HepG2 (cell line): ENCODE measurements around the gene ANKRD6. TPM values are rescaled to one million over a fixed set of nuclear protein-coding genes. Genes with fewer than 3 reads are reported as not detected.

Experiments
- ATAC-seq: fragments of 200-7000 bp; cut with Tn5 transposase; 3 replicates; pipeline ENCODE4 v1.9.1; 2020; ENCODE audit warnings: mild to moderate bottlenecking, moderate library complexity
- BruUV-seq: library from RNA; stranded (reverse); fragments of 400-500 nt; replicated peaks from 2 replicates; lab custom pipeline; 2021; lab: Mats Ljungman, UMichigan
- CTCF ChIA-PET: fragments of 300-600 bp; formaldehyde crosslinking; extraction: SDS; loops from one replicate; lab custom pipeline; 2021; ENCODE audit warnings: low total read pairs, inconsistent platforms, low intra/inter-chr PET ratio; lab: Yijun Ruan, JAX
- POLR2A ChIA-PET: fragments of 350-600 bp; sonication (Branson Sonifier 250); formaldehyde crosslinking; loops from one replicate; lab custom pipeline; 2020; ENCODE audit warnings: antibody characterized with exemption, inconsistent platforms; lab: Yijun Ruan, JAX
- DNase-seq: peaks from one replicate; pipeline ENCODE4 v3.0.0-alpha.2; 2015; ENCODE audit warnings: low spot score
- FAIRE-seq: peaks from 3 replicates; lab custom pipeline; 2011; peaks lifted over from hg19 to GRCh38; lab: Jason Lieb, UNC
- H2AFZ ChIP-seq: one replicate; pipeline ENCODE4 v1.6.1; 2011; ENCODE audit warnings: low read length, inconsistent platforms
- H3K27ac ChIP-seq: fragments of 300-600 bp; 3 replicates; pipeline ENCODE4 v1.8.0; 2011; ENCODE audit warnings: mixed run types, mild to moderate bottlenecking, mixed read lengths, low read length, inconsistent platforms; ENCODE audit not compliant: insufficient read depth; ENCODE audit errors: extremely low read length
- H3K27me3 ChIP-seq, 2 experiments: fragments of 200-600 bp in 1 of 2; 2 replicates in 1 of 2; 3 replicates in 1 of 2; pipeline versions ENCODE4 v1.6.0 to v1.8.0; 2011; ENCODE audit warnings: low read length in 2 of 2, mild to moderate bottlenecking in 2 of 2, moderate library complexity in 2 of 2, inconsistent platforms in 1 of 2; ENCODE audit not compliant: insufficient read depth in 2 of 2, control insufficient read depth in 1 of 2
- H3K36me3 ChIP-seq, 2 experiments: fragments of 200-600 bp in 1 of 2; replicated peaks in 1 of 2; 2 replicates in 1 of 2; 3 replicates in 1 of 2; pipeline versions ENCODE4 v1.5.1 to v1.8.0; 2011; ENCODE audit warnings: low read length in 2 of 2, inconsistent platforms in 1 of 2; ENCODE audit not compliant: insufficient read depth in 2 of 2, control insufficient read depth in 1 of 2
- H3K4me1 ChIP-seq: 2 replicates; pipeline ENCODE4 v1.5.1; 2012; ENCODE audit warnings: low read length, inconsistent platforms; ENCODE audit not compliant: insufficient read depth
- H3K4me2 ChIP-seq: 2 replicates; pipeline ENCODE4 v1.6.0; 2011; ENCODE audit warnings: low read depth, low read length, inconsistent platforms
- H3K4me3 ChIP-seq, 3 experiments: fragments of 200-600 bp in 1 of 3; sonication (generic), shearing (Covaris generic) in 1 of 3; replicated peaks in 1 of 3; 2 replicates each; pipeline ENCODE4 v1.5.1; 2011 to 2016; ENCODE audit warnings: low read length in 3 of 3, inconsistent platforms in 2 of 3, low read depth in 2 of 3, mild to moderate bottlenecking in 2 of 3, control low read depth in 1 of 3, mixed read lengths in 1 of 3; ENCODE audit not compliant: insufficient read depth in 1 of 3
- H3K79me2 ChIP-seq: one replicate; pipeline ENCODE4 v1.6.1; 2011; ENCODE audit warnings: low read length, inconsistent platforms; ENCODE audit not compliant: insufficient read depth
- H3K9ac ChIP-seq: 2 replicates; pipeline ENCODE4 v1.6.0; 2011; ENCODE audit warnings: mild to moderate bottlenecking, low read depth, low read length, inconsistent platforms; ENCODE audit not compliant: insufficient read depth
- H3K9me3 ChIP-seq: 2 replicates; pipeline ENCODE4 v1.5.1; 2012; ENCODE audit warnings: mild to moderate bottlenecking, low read length
- H4K20me1 ChIP-seq: 2 replicates; pipeline ENCODE4 v1.6.0; 2011; ENCODE audit warnings: inconsistent platforms, mild to moderate bottlenecking, low read length, moderate library complexity; ENCODE audit not compliant: insufficient read depth
- AHR ChIP-seq: IDR thresholded peaks from 2 replicates; pipeline ENCODE4 v1.6.1; 2018; ENCODE audit warnings: missing genetic modification reagents, missing compliant biosample characterization
- DBP ChIP-seq: sonication (generic); formaldehyde crosslinking; IDR thresholded peaks from 2 replicates; pipeline ENCODE4 v1.4.0; 2020; ENCODE audit warnings: missing genetic modification reagents; ENCODE audit errors: not compliant biosample characterization
- EEA1 ChIP-seq: sonication (generic); formaldehyde crosslinking; IDR thresholded peaks from 2 replicates; pipeline ENCODE4 v1.5.1; 2020; ENCODE audit warnings: mild to moderate bottlenecking, missing genetic modification reagents, borderline replicate concordance
- ELF3 ChIP-seq: IDR thresholded peaks from 2 replicates; pipeline ENCODE4 v1.6.1; 2016; ENCODE audit warnings: missing genetic modification reagents, missing compliant biosample characterization
- KDM3A ChIP-seq: IDR thresholded peaks from 2 replicates; pipeline ENCODE4 v1.6.1; 2018; ENCODE audit warnings: low read depth, missing compliant biosample characterization
- KDM5A ChIP-seq: fragments of 200-600 bp; sonication (generic); IDR thresholded peaks from 2 replicates; pipeline ENCODE4 v1.7.0; 2018; ENCODE audit warnings: antibody characterized with exemption, mild to moderate bottlenecking, low read length, borderline replicate concordance
- MXD1 ChIP-seq: sonication (generic); formaldehyde crosslinking; IDR thresholded peaks from 2 replicates; pipeline ENCODE4 v1.4.0; 2020; ENCODE audit warnings: mild to moderate bottlenecking, missing genetic modification reagents
- NFIB ChIP-seq: sonication (generic); formaldehyde crosslinking; IDR thresholded peaks from 2 replicates; pipeline ENCODE4 v1.9.0; 2021; ENCODE audit warnings: missing genetic modification reagents, mild to moderate bottlenecking, borderline replicate concordance
- NFKBIZ ChIP-seq: IDR thresholded peaks from 2 replicates; pipeline ENCODE4 v1.6.1; 2018; ENCODE audit warnings: missing genetic modification reagents, missing compliant biosample characterization
- POLR2AphosphoS2 ChIP-seq: IDR thresholded peaks from 2 replicates; pipeline ENCODE4 v1.6.1; 2011; ENCODE audit warnings: low read depth, low read length, improper control_type of control experiment
- SMC3 ChIP-seq: IDR thresholded peaks from 2 replicates; pipeline ENCODE4 v1.6.1; 2011; ENCODE audit warnings: low read length, improper control_type of control experiment
- TBX3 ChIP-seq: fragments of 450-650 bp; IDR thresholded peaks from 2 replicates; pipeline ENCODE4 v1.6.1; 2017; ENCODE audit warnings: antibody characterized with exemption, mild to moderate bottlenecking, inconsistent platforms, borderline replicate concordance
- TFAP4 ChIP-seq: sonication (generic); IDR thresholded peaks from 2 replicates; pipeline ENCODE4 v1.6.1; 2016; ENCODE audit warnings: low read depth, borderline replicate concordance
- ZBTB7A ChIP-seq: sonication (generic); formaldehyde crosslinking; IDR thresholded peaks from 2 replicates; pipeline ENCODE4 v1.8.0; 2022; ENCODE audit warnings: mild to moderate bottlenecking, missing genetic modification reagents
- ZNF101 ChIP-seq: sonication (generic); formaldehyde crosslinking; IDR thresholded peaks from 2 replicates; pipeline ENCODE4 v1.4.0; 2020; ENCODE audit warnings: mild to moderate bottlenecking, low read depth, missing genetic modification reagents, borderline replicate concordance
- ZNF235 ChIP-seq: sonication (generic); formaldehyde crosslinking; IDR thresholded peaks from 2 replicates; pipeline ENCODE4 v1.8.1; 2023; ENCODE audit warnings: mild to moderate bottlenecking, missing genetic modification reagents, borderline replicate concordance
- ZNF460 ChIP-seq: sonication (generic); formaldehyde crosslinking; IDR thresholded peaks from 2 replicates; pipeline ENCODE4 v1.5.1; 2020; ENCODE audit warnings: missing genetic modification reagents, mild to moderate bottlenecking, borderline replicate concordance
- ZNF570 ChIP-seq: sonication (generic); formaldehyde crosslinking; IDR thresholded peaks from 2 replicates; pipeline ENCODE4 v1.4.0; 2020; ENCODE audit warnings: mild to moderate bottlenecking, missing genetic modification reagents, borderline replicate concordance
- ZNF605 ChIP-seq: sonication (generic); formaldehyde crosslinking; IDR thresholded peaks from 2 replicates; pipeline ENCODE4 v1.8.0; 2022; ENCODE audit warnings: mild to moderate bottlenecking, missing genetic modification reagents
- ZSCAN20 ChIP-seq: sonication (generic); formaldehyde crosslinking; IDR thresholded peaks from 2 replicates; pipeline ENCODE4 v1.4.0; 2020; ENCODE audit warnings: missing genetic modification reagents, mild to moderate bottlenecking, borderline replicate concordance
- WGBS: methylation state at CpG from one replicate; pipeline ENCODE4 v1.1.6; 2017; ENCODE audit warnings: low lambda C conversion rate; 5-methylcytosine and 5-hydroxymethylcytosine counted together
- in situ Hi-C: cut with HindIII; loops from 2 replicates; pipeline ENCODE4 v1.10.0; 2017; ENCODE audit warnings: low pct_unique_long_range_greater_than_20kb; ENCODE audit not compliant: extremely low pct_ligation_motif_present
- intact Hi-C: fragments of 100-400 bp; cut with micrococcal nuclease; formaldehyde crosslinking; loops from one replicate; pipeline ENCODE4 v1.10.0; 2022; ENCODE audit not compliant: unreplicated experiment
- polyA plus RNA-seq, 8 experiments: library from polyadenylated mRNA; depleted of rRNA in 3 of 8; stranded (reverse) in 7 of 8; unstranded in 1 of 8; fragments of >200 nt; fragmentation: Illumina TruSeq in 4 of 8; extraction: Trizol in 4 of 8; gene quantifications; 2 replicates each; pipeline versions ENCODE4 v1.2.1 to v1.2.3, GENCODE V29; 2011 to 2016; ENCODE audit warnings: low read depth in 4 of 8, missing spikeins in 1 of 8, mixed read lengths in 1 of 8; ENCODE audit not compliant: insufficient read depth in 1 of 8
- total RNA-seq, 5 experiments: library from RNA; depleted of rRNA; stranded (reverse); fragments of >200 nt; fragmentation: Illumina TruSeq; extraction: Trizol; gene quantifications; 2 replicates each; pipeline ENCODE4 v1.2.3, GENCODE V29; 2016; ENCODE audit warnings: low read depth in 1 of 5

ANKRD6 gene
- total and polyA plus RNA-seq, 2 of the 13 experiments (the other 11 are each of a cell fraction or from before 2014, with no cell fraction given) = 0.18 to 0.36 TPM

GRCh38 chr6:89479897-89480296 lies 46.9 kb downstream of the ANKRD6 start (continued):
- TF ChIP-seq EEA1 (CRISPR knock-in tag) = no peak
- TF ChIP-seq, all 625 proteins: peak for 0

- ChIA-PET POLR2A (no interaction called here), CTCF (no interaction called here)
- FAIRE-seq (no peak), DNase-seq (no peak), ATAC-seq (no peak)
- in situ Hi-C loops (no loop called here), intact Hi-C loops (no loop called here)
- Histone ChIP-seq H3K4me3 (no peak overlapping the region), H3K79me2 (no peaks in the 10 kb centered on the region), H3K9me3 (no peaks in the 10 kb centered on the region), H3K27ac (no peak overlapping the region), H3K4me2 (no peak overlapping the region), H4K20me1 (no peaks in the 10 kb centered on the region), H2AFZ (no peak overlapping the region), H3K9ac (no peak overlapping the region), H3K27me3 (no peaks in the 10 kb centered on the region), H3K4me1 (peaks cover 9% of the 10 kb centered on the region; the same call in 1 of the 2 replicates), H3K36me3 (no peaks in the 10 kb centered on the region)
- WGBS = 100% methylated on average over 1 of the region's 1 CpG
- no TSS peak for BruUV-seq
- TF ChIP-seq ZNF570 (CRISPR knock-in tag) = no peak
- no peak for TF ChIP-seq DBP (CRISPR knock-in tag)
- TF ChIP-seq ZNF460 = no peak
- no peak for TF ChIP-seq ZNF605
- no peak for TF ChIP-seq AHR
- TF ChIP-seq ZBTB7A (CRISPR knock-in tag) = no peak
- no peak for TF ChIP-seq ELF3 (CRISPR knock-in tag)
- TF ChIP-seq NFKBIZ (CRISPR knock-in tag) = no peak
- TF ChIP-seq TBX3 = no peak
- TF ChIP-seq KDM3A (CRISPR knock-in tag) = no peak
- TF ChIP-seq KDM5A = no peak
- TF ChIP-seq ZSCAN20 (CRISPR knock-in tag) = no peak
- TF ChIP-seq NFIB (CRISPR knock-in tag) = no peak
- TF ChIP-seq ZNF235 (CRISPR knock-in tag) = no peak
- no peak for TF ChIP-seq MXD1 (CRISPR knock-in tag)
- no peak for TF ChIP-seq POLR2AphosphoS2
- no peak for TF ChIP-seq ZNF101 (CRISPR knock-in tag)
- TF ChIP-seq SMC3 = no peak
- no peak for TF ChIP-seq TFAP4
These were observed 48.7 kb downstream of the ANKRD6 start for GRCh38 chr6:89481695-89482094.
